ENCODE measurements around the gene CTDP1.

Gene CTDP1

DNA sequence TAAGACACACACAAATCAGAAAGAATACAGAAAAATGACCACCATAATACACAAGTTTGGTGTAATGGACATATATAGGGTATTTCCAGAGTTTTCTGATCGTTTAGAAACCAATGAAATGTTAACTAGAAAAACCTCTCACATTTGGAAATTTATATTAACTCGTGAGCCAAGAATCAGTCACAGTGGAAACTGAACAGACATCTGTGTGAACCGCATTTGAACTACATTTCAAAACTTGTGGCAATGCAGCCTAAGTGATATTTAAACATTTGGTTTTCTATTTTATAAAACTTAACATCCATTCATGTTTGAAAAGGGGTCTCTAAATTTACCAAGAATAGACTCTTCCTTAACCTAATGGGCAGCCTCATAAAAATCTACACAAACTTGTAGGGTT is 89.1 kb downstream of the CTDP1 start:
- Mint-ChIP-seq H3K4me1 (ENCODE audit: low read depth) (no peaks in the 10 kb centered on the region), H3K4me3 (no peak overlapping the region), H3K36me3 (ENCODE audit: low read depth) (no peaks in the 10 kb centered on the region), H3K27ac (no peak overlapping the region), H3K27me3 (peaks cover 38% of the 10 kb centered on the region), H3K9me3 (peaks cover 11% of the 10 kb centered on the region)
- DNase-seq: no peak

DNA sequence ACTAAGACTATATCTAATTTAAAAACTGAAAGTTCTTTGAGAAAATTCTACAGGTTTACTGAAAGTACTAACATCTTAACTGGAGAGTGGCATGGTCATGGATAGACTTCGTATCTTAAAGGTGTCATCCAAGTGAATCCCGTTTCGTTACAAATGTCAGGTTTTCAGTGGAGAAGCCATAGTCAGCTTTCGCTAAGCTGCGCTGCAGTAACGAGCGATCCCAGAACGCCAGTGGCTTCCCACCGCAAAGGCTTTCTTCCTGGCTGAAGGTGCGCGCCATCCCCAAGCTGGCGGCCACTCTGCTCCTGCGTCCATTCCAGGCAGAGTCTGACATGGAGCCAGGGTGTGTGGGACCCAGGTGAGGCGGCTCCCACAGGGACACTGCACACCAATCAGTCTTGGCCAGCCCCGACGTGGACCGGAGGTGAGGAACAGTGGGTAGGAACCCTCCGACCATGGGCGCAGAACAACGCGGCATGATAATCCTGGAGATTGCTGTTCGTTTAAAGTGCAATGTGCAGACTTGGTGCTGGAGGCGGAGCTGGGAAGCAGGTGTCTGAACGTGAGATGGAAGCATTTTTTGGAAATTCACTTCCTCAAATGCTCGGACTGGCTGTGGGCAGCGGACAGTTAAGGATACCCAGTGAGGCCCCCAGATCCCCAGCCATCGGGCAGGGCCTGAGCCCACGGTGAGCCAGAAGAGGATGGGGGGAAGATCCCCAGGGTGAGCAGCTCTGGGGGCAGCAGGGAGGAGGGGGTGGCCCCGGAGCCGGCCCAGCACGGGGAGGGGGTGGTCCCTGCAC is 90.3 kb downstream of the CTDP1 start:
- no peaks in the 10 kb centered on the region for H3K36me3 Mint-ChIP-seq (ENCODE audit: low read depth)
- no peaks in the 10 kb centered on the region for H3K4me1 Mint-ChIP-seq (ENCODE audit: low read depth)
- H3K4me3 Mint-ChIP-seq: no peak overlapping the region
- DNase-seq: peak; percentile 15
- H3K27ac Mint-ChIP-seq: no peak overlapping the region
- peaks cover 41% of the 10 kb centered on the region for H3K27me3 Mint-ChIP-seq
- H3K9me3 Mint-ChIP-seq: peaks cover 11% of the 10 kb centered on the region

DNA sequence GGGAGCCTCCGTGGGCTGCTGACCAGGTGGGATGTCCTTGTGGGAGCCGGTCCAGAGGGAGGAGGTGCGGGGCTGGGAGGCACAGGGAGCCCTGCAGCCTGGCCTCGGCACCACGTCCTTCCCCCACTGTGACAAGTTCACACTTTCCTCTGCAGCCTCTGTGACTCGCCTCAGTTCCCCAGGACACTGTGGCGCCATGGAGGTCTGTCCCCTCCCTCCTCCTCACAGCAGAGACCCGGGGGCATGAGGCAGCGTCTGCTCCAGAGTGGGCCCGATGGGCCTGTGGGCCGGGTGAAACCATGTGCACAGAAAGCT is 90.9 kb downstream of the CTDP1 start:
- Mint-ChIP-seq H3K9me3 (peaks cover 11% of the 10 kb centered on the region), H3K4me1 (ENCODE audit: low read depth) (no peaks in the 10 kb centered on the region), H3K27ac (no peak overlapping the region), H3K4me3 (no peak overlapping the region), H3K36me3 (ENCODE audit: low read depth) (no peaks in the 10 kb centered on the region), H3K27me3 (peaks cover 41% of the 10 kb centered on the region)
- no peak for DNase-seq

DNA sequence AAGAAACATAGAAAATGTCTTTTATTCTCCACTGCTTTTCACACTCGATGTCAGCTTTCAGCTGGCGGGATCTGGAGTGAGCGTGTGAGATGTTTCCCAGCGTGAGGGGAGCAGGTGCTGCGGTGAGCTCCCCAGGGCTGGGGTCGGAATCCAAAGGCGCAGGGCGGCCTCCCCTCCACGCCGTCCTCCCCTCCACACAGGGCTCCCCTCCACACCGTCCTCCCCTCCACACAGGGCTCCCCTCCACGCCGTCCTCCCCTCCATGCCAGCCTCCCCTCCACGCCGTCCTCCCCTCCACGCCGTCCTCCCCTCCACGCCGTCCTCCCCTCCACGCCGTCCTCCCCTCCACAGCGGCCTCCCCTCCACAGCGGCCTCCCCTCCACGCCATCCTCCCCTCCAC is 91.2 kb downstream of the CTDP1 start:
- no peaks in the 10 kb centered on the region for H3K4me1 Mint-ChIP-seq (ENCODE audit: low read depth)

GRCh38 chr18:79771446-79772107 is 92.0 kb downstream of the CTDP1 start:
- DNase-seq: no peak
- H3K27me3 Mint-ChIP-seq: peaks cover 38% of the 10 kb centered on the region

More for the DNA sequence above, 91.2 kb downstream of the CTDP1 start:
- no peak overlapping the region for H3K27ac Mint-ChIP-seq
- peaks cover 41% of the 10 kb centered on the region for H3K27me3 Mint-ChIP-seq
- H3K9me3 Mint-ChIP-seq: peaks cover 11% of the 10 kb centered on the region
- no peak overlapping the region for H3K4me3 Mint-ChIP-seq
- no peak for DNase-seq
- H3K36me3 Mint-ChIP-seq (ENCODE audit: low read depth): no peaks in the 10 kb centered on the region

GRCh38 chr18:79772108-79772864 is 92.7 kb downstream of the CTDP1 start:
- Mint-ChIP-seq H3K4me3 (no peak overlapping the region), H3K36me3 (ENCODE audit: low read depth) (no peaks in the 10 kb centered on the region), H3K9me3 (peaks cover 8% of the 10 kb centered on the region), H3K4me1 (ENCODE audit: low read depth) (no peaks in the 10 kb centered on the region), H3K27ac (no peak overlapping the region), H3K27me3 (peaks cover 39% of the 10 kb centered on the region)
- no peak for DNase-seq

More at GRCh38 chr18:79771446-79772107, 92.0 kb downstream of the CTDP1 start:
- H3K27ac Mint-ChIP-seq: no peak overlapping the region
- H3K4me1 Mint-ChIP-seq (ENCODE audit: low read depth): no peaks in the 10 kb centered on the region
- no peak overlapping the region for H3K4me3 Mint-ChIP-seq
- no peaks in the 10 kb centered on the region for H3K36me3 Mint-ChIP-seq (ENCODE audit: low read depth)
- H3K9me3 Mint-ChIP-seq: peaks cover 11% of the 10 kb centered on the region

DNA sequence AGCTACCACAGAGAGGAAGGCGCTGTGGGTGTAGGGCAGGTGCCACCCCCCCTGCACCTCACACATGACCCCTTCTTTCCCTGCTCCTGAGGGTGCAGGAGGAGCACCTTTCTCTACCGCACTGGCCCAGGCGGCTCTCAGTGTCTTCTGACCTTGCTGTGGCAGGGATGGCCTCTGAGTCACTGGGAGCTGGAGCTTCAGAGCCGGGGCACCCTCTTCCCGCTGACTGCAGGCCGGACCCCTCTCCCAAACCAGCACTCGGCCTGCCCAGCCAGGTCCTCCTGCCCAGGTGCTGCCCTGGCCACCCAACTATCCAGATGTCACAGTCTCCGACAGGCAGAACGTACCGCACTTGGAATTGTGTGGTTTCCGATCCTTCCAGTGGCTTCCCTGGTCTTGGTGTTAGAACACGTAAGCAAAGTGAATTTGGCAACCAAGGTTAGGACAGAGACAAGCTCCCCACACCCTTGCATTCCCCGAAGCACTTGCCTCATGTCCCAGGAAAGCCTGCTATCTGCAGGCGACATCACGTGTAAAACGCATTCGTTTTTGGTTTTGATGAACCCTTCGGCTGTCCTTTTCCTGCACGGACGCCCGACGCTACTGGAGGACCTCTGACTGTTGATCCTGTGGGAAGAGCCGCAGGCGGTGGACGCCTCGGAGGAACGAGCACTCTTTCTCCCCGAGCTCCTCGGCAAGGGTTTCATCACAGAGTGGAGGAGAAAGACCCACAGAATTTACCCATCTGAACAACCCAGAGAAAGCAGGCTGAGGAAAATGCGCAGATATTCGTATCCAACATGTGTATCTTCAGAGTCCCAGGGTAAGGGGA is 93.5 kb downstream of the CTDP1 start:
- no peaks in the 10 kb centered on the region for H3K36me3 Mint-ChIP-seq (ENCODE audit: low read depth)
- peaks cover 45% of the 10 kb centered on the region for H3K27me3 Mint-ChIP-seq
- H3K9me3 Mint-ChIP-seq: peaks cover 2% of the 10 kb centered on the region
- no peak overlapping the region for H3K4me3 Mint-ChIP-seq
- no peak for DNase-seq
- H3K4me1 Mint-ChIP-seq (ENCODE audit: low read depth): no peaks in the 10 kb centered on the region
- no peak overlapping the region for H3K27ac Mint-ChIP-seq

DNA sequence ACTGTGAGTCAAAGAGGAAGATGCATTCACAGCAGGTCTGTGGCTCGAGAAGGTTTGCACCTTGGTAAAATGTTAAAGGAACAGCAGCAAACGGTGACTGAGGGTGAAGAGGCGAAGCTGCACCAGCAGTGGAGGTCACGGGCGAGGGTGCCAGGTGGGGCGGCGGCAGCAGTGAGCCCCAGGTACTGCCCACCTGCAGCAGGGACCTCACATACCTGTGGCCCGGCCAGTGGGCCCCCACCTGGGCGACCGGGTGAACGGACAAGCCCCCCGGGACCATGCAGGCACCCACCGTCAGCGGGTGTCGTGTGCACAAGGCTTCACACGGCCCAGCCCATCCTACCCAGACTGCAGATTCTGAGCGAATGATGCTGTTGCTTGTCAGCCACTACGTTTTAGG is 94.5 kb downstream of the CTDP1 start:
- Mint-ChIP-seq H3K9me3 (no peaks in the 10 kb centered on the region), H3K27ac (no peak overlapping the region)

GRCh38 chr18:79775441-79776221 is 96.0 kb downstream of the CTDP1 start:
- Mint-ChIP-seq H3K9me3 (no peaks in the 10 kb centered on the region), H3K36me3 (ENCODE audit: low read depth) (no peaks in the 10 kb centered on the region), H3K27ac (no peak overlapping the region), H3K4me3 (no peak overlapping the region), H3K4me1 (ENCODE audit: low read depth) (no peaks in the 10 kb centered on the region), H3K27me3 (peaks cover 35% of the 10 kb centered on the region)
- DNase-seq: no peak

More for the DNA sequence above, 94.5 kb downstream of the CTDP1 start:
- Mint-ChIP-seq H3K36me3 (ENCODE audit: low read depth) (no peaks in the 10 kb centered on the region), H3K27me3 (peaks cover 41% of the 10 kb centered on the region), H3K4me1 (ENCODE audit: low read depth) (no peaks in the 10 kb centered on the region), H3K4me3 (no peak overlapping the region)
- no peak for DNase-seq

DNA sequence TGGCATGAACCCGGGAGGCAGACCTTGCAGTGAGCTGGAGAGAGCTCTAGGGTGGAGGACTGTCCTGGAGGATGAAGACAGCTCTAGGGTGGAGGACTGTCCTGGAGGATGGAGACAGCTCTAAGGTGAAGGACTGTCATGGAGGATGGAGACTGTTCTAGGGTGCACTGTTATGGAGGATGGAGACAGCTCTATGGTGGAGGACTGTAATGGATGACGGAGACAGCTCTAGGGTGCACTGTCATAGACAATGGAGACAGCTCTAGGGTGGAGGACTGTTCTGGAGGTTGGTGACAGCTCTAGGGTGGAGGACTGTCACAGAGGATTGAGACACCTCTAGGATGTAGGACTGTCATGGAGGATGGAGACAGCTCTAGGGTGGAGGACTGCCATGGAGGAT is 97.1 kb downstream of the CTDP1 start:
- DNase-seq: peak; percentile 3
- Mint-ChIP-seq H3K27ac (no peak overlapping the region), H3K4me1 (ENCODE audit: low read depth) (no peaks in the 10 kb centered on the region), H3K9me3 (no peaks in the 10 kb centered on the region), H3K36me3 (ENCODE audit: low read depth) (no peaks in the 10 kb centered on the region), H3K27me3 (peaks cover 35% of the 10 kb centered on the region), H3K4me3 (no peak overlapping the region)

DNA sequence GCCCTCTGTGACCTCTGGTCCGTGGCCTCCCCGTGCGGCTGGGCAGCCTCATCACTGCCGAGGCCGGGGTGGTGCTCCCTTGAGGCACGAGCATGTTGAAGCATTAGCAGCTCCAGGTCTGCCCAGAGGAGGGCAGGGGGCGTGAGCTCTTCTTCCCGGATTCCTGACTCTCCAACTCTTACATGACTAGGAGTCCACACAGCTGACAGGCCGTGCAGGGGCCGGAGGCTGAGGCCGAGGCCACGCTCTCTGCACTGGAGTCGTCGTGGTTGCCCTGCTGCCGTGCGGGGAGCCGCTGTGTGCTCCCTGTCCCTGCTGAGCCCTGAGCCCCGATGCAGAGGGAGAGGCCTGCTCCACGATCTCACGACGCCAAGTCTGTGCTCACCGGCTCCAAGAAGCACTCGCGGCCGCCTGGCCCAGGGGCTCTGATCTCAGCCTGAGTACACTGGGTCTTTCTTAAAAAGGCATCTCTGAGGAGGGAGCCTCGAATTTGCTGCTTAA is 98.7 kb downstream of the CTDP1 start:
- Mint-ChIP-seq H3K36me3 (ENCODE audit: low read depth) (no peaks in the 10 kb centered on the region), H3K9me3 (no peaks in the 10 kb centered on the region), H3K27me3 (peaks cover 24% of the 10 kb centered on the region), H3K27ac (no peak overlapping the region), H3K4me1 (ENCODE audit: low read depth) (no peaks in the 10 kb centered on the region), H3K4me3 (no peak overlapping the region)
- peak; percentile 14 for DNase-seq

DNA sequence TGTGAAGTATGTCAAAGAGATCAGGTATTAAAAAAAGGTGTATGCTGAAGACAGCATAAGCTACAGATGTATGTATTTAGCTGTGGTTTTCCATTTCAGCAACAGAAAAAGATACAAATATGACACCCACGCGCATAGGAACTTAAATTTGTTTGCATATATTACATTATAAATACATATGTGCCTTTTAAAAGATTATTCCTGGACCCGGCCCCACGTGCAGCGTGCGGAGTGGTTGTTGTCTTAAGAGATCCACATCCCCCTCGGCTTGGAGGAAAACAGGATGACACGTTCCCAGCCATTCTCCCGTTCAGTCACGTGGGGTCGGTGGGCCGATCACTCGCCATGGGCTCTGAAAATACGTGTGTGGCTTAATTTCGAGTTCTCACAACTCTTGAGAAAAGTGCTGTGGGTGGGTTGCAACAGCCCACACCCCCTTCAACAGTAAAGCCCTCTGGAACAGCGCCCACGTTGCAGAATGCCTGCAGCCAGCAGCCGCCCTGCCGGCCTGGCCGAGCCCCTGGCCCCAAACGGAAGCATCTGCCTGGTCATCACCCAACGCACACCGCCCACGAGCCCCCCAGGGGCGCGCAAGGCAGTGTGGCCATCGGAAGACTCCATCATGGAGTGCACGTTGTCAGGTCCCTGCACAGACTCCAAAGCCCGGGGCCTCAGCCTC is 99.6 kb downstream of the CTDP1 start:
- Mint-ChIP-seq H3K4me3 (no peak overlapping the region), H3K4me1 (ENCODE audit: low read depth) (no peaks in the 10 kb centered on the region), H3K36me3 (ENCODE audit: low read depth) (no peaks in the 10 kb centered on the region), H3K27me3 (peaks cover 24% of the 10 kb centered on the region), H3K9me3 (no peaks in the 10 kb centered on the region), H3K27ac (no peak overlapping the region)
- peak; percentile 7 for DNase-seq

DNA sequence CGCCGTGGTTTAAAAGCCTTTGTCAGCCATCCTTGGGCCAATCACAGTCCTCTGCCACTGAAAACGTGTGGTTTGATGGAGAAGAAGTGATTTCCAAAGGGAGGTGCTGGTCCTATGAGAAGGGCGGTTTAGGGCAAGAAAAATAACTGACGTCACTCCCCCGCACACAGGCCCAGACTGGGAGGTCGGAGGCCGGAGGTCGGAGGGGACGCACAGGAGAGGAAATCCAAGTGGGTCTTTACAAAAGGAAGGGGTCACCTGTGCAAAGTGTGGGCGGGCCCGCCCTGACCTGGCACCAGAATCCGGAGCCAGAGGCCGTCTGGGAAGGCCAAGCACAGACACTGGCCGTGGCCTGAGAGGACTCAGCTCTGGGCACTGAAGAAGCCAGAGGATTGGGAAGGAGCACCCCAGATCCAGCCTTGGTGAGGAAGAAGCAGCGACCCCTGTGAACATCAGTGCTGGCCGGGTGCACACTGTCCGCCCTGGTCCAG is 100.1 kb downstream of the CTDP1 start:
- Mint-ChIP-seq H3K4me3 (no peak overlapping the region), H3K27ac (no peak overlapping the region), H3K36me3 (ENCODE audit: low read depth) (no peaks in the 10 kb centered on the region), H3K4me1 (ENCODE audit: low read depth) (no peaks in the 10 kb centered on the region), H3K9me3 (no peaks in the 10 kb centered on the region), H3K27me3 (peaks cover 26% of the 10 kb centered on the region)
- peak; percentile 15 for DNase-seq

Data from activated T-cell treated with anti-CD3 and anti-CD28 coated beads, Interleukin-2, amount 50 U/mL, for 24 hours (primary cell).